SH-SY5Y (cell line): Measurements from ENCODE around the gene FLVCR2.

Experiments
- GATA2 ChIP-seq: IDR thresholded peaks from 2 replicates; pipeline ENCODE4 v1.6.1; 2011; ENCODE audit warnings: mild to moderate bottlenecking, low read depth, low read length
- GATA3 ChIP-seq: IDR thresholded peaks from 2 replicates; pipeline ENCODE4 v1.6.1; 2011; ENCODE audit warnings: low read depth, mild to moderate bottlenecking, low read length, moderate library complexity

DNA sequence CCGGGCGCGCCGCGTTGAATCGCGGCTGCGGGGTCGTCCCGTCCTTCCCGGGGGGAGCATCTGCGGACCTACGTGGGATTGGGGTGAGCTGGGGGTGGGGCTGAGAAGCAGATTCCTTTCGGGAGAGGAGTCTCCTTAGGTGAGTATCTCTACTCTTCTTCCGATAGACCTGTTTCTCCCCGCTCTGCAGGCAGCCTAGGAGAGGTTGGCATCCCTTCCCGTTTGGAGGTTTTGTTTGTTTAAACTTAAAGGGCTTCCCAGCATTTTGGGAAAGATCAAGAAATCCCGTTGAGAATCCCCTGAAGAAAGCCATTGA lies 83.0 kb downstream of the FLVCR2 start:
- TF ChIP-seq GATA3 (no peak), GATA2 (no peak)
